HG02973 (cell line): ENCODE measurements around the gene CDH22.

Experiments
- ATAC-seq: cut with Tn5 transposase; IDR thresholded peaks from one replicate; pipeline ENCODE4 v1.9.1; 2021; ENCODE audit warnings: moderate library complexity; ENCODE audit not compliant: unreplicated experiment

The CDH22 gene

GRCh38 chr20:46217583-46217982 is 90.7 kb downstream of the CDH22 start:
- no peak for ATAC-seq

- no peak for ATAC-seq
Observed at GRCh38 chr20:46216770-46217464, 91.4 kb downstream of the CDH22 start.

- no peak for ATAC-seq
Observed at GRCh38 chr20:46215913-46216707, 92.2 kb downstream of the CDH22 start.

- ATAC-seq = no peak
Observed at GRCh38 chr20:46214824-46215488, 93.3 kb downstream of the CDH22 start.

GRCh38 chr20:46213946-46214823 is 94.1 kb downstream of the CDH22 start:
- no peak for ATAC-seq

- no peak for ATAC-seq
Observed at GRCh38 chr20:46212876-46213275, 95.4 kb downstream of the CDH22 start.

- no peak for ATAC-seq
Observed at GRCh38 chr20:46212252-46212651, 96.0 kb downstream of the CDH22 start.

GRCh38 chr20:46211331-46211722 is 97.0 kb downstream of the CDH22 start:
- ATAC-seq = no peak

- no peak for ATAC-seq
Observed at GRCh38 chr20:46210672-46211330, 97.5 kb downstream of the CDH22 start.

- ATAC-seq = no peak
Observed at GRCh38 chr20:46209930-46210671, 98.2 kb downstream of the CDH22 start.

GRCh38 chr20:46207793-46208192 is 100.5 kb downstream of the CDH22 start:
- no peak for ATAC-seq

GRCh38 chr20:46206992-46207549 is 101.2 kb downstream of the CDH22 start:
- no peak for ATAC-seq

- no peak for ATAC-seq
Observed at GRCh38 chr20:46206025-46206424, 102.3 kb downstream of the CDH22 start.

GRCh38 chr20:46205349-46205748 is 102.9 kb downstream of the CDH22 start:
- ATAC-seq = no peak

GRCh38 chr20:46204594-46205186 is 103.6 kb downstream of the CDH22 start:
- ATAC-seq = no peak

GRCh38 chr20:46203510-46203837 is 104.8 kb downstream of the CDH22 start:
- no peak for ATAC-seq

- ATAC-seq = no peak
Observed at GRCh38 chr20:46202766-46203509, 105.4 kb downstream of the CDH22 start.
